HG03060 (cell line): ENCODE results near the gene CTSZ.
"Not testable (repeated sequence)": the region's sequence is repeated elsewhere in the genome, so short reads cannot be mapped to it uniquely, and the experiment has no call there.

Experiments
- ATAC-seq: cut with Tn5 transposase; IDR thresholded peaks from one replicate; pipeline ENCODE4 v1.9.1; 2021; ENCODE audit warnings: low read depth, moderate number of reproducible peaks; ENCODE audit not compliant: unreplicated experiment

Gene CTSZ

DNA sequence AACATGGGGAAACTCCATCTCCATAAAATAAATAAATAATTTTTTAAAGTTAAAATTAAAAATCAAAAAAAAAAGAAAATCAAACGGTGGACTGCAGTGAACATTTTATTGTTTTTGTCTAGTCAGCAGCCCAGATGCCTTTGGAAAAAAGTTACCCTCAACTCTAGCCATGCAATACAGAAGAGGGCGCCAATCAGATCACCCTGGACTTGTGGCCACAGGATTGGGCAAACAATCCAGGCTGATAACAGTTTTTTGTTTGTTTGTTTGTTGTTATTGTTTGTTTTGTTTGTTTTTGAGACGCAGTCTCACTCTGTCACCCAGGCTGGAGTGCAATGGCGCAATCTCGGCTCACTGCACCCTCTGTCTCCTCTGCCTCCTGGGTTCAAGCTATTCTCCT lies 56.5 kb downstream of the CTSZ start:
- no peak for ATAC-seq

DNA sequence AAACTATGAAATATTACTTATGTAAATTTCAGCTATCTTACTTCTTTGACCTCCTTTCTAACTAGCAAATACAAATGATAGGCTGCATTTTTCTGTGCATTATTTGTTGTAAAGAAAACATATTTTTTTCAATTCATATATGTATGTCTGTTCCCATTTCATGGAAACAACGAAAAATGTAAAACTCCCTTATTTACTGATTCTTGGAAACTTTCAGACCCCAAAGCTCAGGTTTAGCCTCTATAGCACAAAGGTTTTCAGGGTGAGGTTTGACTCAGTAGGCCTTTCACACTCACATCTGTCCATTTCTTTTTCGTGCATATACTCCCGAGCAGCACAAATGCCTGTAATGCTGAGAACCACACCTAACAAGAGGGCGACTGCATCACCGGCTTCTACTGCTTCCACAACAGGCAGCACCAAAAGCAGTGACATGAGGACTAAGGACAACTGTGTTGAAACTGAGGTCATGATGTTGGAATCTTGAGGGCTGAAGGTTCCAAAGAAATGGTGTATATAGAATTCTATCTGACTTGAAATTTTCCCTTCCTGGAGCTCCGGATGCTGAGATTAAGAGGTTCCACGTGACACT lies 59.2 kb downstream of the CTSZ start:
- not testable (repeated sequence) for ATAC-seq

DNA sequence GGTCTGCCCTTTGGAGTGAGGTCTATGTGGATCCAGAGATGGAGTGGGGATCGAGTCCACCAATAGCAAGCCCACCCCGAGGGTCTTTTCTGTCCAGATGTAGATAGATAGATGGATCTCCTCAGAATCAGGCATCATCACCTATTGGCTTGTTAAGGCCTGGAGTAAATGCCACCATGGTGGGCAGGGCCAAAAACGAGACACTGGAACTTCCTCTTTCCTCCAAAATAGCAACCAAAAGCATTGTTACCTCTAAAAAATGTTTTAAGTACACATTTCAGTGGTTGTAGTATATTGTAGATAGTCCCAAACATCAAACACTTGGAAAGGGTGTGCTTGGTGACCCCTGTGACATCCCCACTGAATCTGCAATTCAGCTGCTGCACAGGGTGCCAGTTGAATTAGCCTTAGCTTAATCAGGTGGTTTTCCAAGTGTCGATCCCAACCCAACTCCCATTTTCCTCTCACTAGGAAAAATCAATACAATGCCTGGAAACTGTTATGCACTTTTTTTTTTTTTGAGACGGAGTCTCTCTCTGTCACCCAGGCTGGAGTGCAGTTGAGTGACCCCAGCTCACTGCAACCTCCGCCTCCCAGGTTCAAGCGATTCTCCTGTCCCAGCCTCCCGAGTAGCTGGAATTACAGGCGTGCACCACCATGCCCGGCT lies 61.0 kb downstream of the CTSZ start:
- no peak for ATAC-seq
